ENCODE results near the gene APP. TPM values are rescaled to one million over a fixed set of nuclear protein-coding genes. Genes with fewer than 3 reads are reported as not detected.

APP gene
- total and polyA plus RNA-seq, 10 of the 15 experiments (the other 5 are each of a cell fraction or from before 2014, with no cell fraction given), result 8.8 to 94.9 (median 51.0) TPM

DNA sequence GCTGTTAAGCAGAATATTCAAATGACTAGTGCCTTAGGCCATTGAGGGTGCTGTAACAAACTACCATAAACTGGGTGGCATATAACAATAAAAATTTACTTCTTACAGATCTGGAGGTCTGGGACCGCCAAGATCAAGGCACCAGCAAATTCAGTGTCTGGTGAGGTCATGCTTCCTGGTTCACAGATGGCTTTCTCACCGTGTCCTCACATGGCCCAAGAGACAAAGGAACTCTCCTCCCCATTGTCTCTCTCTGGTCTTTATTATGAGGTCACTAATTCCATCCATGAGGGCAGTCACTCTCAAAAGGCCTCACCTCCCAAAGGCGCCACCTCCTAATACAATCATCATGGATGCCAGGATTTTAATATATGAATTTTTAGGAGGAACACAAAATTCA is 308.5 kb downstream of the APP start:
- H3K9me3 ChIP-seq (replicated peaks; ENCODE audit: control insufficient read depth, insufficient read depth, low read length), result no peaks in the 10 kb centered on the region
- H3K4me3 ChIP-seq, result no peak overlapping the region
- H3K27ac ChIP-seq (ENCODE audit: control insufficient read depth, insufficient read depth), result no peak overlapping the region
- no peak overlapping the region for H3K9ac ChIP-seq (ENCODE audit: control insufficient read depth, insufficient read depth, low read length)
- DNase-seq (ENCODE audit: low read depth, low spot score), result no peak
- H3K4me2 ChIP-seq (ENCODE audit: control insufficient read depth, insufficient read depth), result no peak overlapping the region
- H3K36me3 ChIP-seq (ENCODE audit: control insufficient read depth in 2 of 2, insufficient read depth in 2 of 2, low read length in 1 of 2), result no peaks in the 10 kb centered on the region
- ATAC-seq, result no peak
- ChIA-PET POLR2A (no interaction called here), CTCF (interaction anchor here (0.6 to 1.5 kb wide), 8 partner anchors 11 to 859 kb away, joined by 3 to 7 read pairs (median 4); no protein-coding TSS in a partner anchor), SMC1A (ENCODE audit: uncharacterized antibody, unreplicated experiment) (interaction anchor here (1.8 kb wide), 1 partner anchor 254 kb away, joined by 7 read pairs; no protein-coding TSS in a partner anchor), RAD21 (ENCODE audit: unreplicated experiment) (interaction anchor here (0.6 to 1.0 kb wide), 2 partner anchors 25 to 254 kb away, joined by 3 to 7 read pairs; no protein-coding TSS in a partner anchor)
- no TSS peak for BruUV-seq (replicated peaks)
- H2AFZ ChIP-seq (ENCODE audit: control insufficient read depth, low read depth, low read length), result no peak overlapping the region
- no peaks in the 10 kb centered on the region for H3K79me2 ChIP-seq (ENCODE audit: control insufficient read depth, insufficient read depth, low read length)
- H3K4me1 ChIP-seq (ENCODE audit: control insufficient read depth, insufficient read depth, low read length), result no peaks in the 10 kb centered on the region
- in situ Hi-C loops (cut with MboI) (loop anchor here (5.0 kb wide), 1 partner anchor 255 kb away; the partner anchor contains the start of gene MRPL39), intact Hi-C loops (cut with micrococcal nuclease; ENCODE audit: unreplicated experiment) (loop anchor here (1.0 kb wide), 1 partner anchor 254 kb away; no protein-coding TSS in a partner anchor)
- H4K20me1 ChIP-seq (ENCODE audit: control insufficient read depth, insufficient read depth), result no peaks in the 10 kb centered on the region
- H3K27me3 ChIP-seq (replicated peaks in 1 of 2; ENCODE audit: control insufficient read depth in 2 of 2, insufficient read depth in 2 of 2, low read length in 1 of 2), result no peaks in the 10 kb centered on the region
- 63% methylated on average over 3 of the region's 3 CpGs for WGBS (ENCODE audit: insufficient coverage, insufficient replicate concordance, low lambda C conversion rate, missing lambda C conversion rate)
- no peak for FAIRE-seq
- no peak for TF ChIP-seq CHD2 (IDR thresholded peaks at IDR 0.05; ENCODE audit: borderline replicate concordance, low read depth, low read length)
- no peak for TF ChIP-seq STAT3 (IDR thresholded peaks at IDR 0.05; ENCODE audit: low read depth, low read length)
- no peak for TF ChIP-seq FOS (IDR thresholded peaks at IDR 0.05; ENCODE audit: borderline replicate concordance, extremely low read depth, insufficient read length)
- TF ChIP-seq, protein P1, sequence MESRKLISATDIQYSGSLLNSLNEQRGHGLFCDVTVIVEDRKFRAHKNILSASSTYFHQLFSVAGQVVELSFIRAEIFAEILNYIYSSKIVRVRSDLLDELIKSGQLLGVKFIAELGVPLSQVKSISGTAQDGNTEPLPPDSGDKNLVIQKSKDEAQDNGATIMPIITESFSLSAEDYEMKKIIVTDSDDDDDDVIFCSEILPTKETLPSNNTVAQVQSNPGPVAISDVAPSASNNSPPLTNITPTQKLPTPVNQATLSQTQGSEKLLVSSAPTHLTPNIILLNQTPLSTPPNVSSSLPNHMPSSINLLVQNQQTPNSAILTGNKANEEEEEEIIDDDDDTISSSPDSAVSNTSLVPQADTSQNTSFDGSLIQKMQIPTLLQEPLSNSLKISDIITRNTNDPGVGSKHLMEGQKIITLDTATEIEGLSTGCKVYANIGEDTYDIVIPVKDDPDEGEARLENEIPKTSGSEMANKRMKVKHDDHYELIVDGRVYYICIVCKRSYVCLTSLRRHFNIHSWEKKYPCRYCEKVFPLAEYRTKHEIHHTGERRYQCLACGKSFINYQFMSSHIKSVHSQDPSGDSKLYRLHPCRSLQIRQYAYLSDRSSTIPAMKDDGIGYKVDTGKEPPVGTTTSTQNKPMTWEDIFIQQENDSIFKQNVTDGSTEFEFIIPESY (IDR thresholded peaks at IDR 0.05), result no peak
- TF ChIP-seq, protein P2, sequence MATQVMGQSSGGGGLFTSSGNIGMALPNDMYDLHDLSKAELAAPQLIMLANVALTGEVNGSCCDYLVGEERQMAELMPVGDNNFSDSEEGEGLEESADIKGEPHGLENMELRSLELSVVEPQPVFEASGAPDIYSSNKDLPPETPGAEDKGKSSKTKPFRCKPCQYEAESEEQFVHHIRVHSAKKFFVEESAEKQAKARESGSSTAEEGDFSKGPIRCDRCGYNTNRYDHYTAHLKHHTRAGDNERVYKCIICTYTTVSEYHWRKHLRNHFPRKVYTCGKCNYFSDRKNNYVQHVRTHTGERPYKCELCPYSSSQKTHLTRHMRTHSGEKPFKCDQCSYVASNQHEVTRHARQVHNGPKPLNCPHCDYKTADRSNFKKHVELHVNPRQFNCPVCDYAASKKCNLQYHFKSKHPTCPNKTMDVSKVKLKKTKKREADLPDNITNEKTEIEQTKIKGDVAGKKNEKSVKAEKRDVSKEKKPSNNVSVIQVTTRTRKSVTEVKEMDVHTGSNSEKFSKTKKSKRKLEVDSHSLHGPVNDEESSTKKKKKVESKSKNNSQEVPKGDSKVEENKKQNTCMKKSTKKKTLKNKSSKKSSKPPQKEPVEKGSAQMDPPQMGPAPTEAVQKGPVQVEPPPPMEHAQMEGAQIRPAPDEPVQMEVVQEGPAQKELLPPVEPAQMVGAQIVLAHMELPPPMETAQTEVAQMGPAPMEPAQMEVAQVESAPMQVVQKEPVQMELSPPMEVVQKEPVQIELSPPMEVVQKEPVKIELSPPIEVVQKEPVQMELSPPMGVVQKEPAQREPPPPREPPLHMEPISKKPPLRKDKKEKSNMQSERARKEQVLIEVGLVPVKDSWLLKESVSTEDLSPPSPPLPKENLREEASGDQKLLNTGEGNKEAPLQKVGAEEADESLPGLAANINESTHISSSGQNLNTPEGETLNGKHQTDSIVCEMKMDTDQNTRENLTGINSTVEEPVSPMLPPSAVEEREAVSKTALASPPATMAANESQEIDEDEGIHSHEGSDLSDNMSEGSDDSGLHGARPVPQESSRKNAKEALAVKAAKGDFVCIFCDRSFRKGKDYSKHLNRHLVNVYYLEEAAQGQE (IDR thresholded peaks at IDR 0.05; ENCODE audit: low read depth, low read length), result no peak
- no peak for TF ChIP-seq ZBTB4 (CRISPR knock-in tag; IDR thresholded peaks at IDR 0.05)
- no peak for TF ChIP-seq ZNF207 (IDR thresholded peaks at IDR 0.05; ENCODE audit: borderline replicate concordance)
- no peak for TF ChIP-seq RCOR1 (conservative IDR thresholded peaks at IDR 0.05; ENCODE audit: low read depth, low read length)
- no peak for TF ChIP-seq PKNOX1 (IDR thresholded peaks at IDR 0.05)
- TF ChIP-seq CEBPB (IDR thresholded peaks at IDR 0.05; ENCODE audit: borderline replicate concordance in 1 of 2, low read depth in 2 of 2, low read length in 2 of 2), result no peak
- no peak for TF ChIP-seq KAT2A (conservative IDR thresholded peaks at IDR 0.05; ENCODE audit: control insufficient read depth, low read depth, low read length)

Data from GM12878 (cell line).